WTC11 (cell line): ENCODE data around the gene ZFYVE19. TPM values are rescaled to one million over a fixed set of nuclear protein-coding genes. Genes with fewer than 3 reads are reported as not detected.

Experiments used
- ATAC-seq: fragments of 200-7000 bp; cut with Tn5 transposase; 2 replicates; pipeline ENCODE4 v1.10.0; 2021; ENCODE audit warnings: mild to moderate bottlenecking, moderate library complexity
- CTCF ChIA-PET: fragments of 300-600 bp; sonication (Branson Sonifier 250); formaldehyde crosslinking; loops from one replicate; lab custom pipeline; 2021; ENCODE audit warnings: antibody characterized with exemption; lab: Charles Lee
- POLR2A ChIA-PET: fragments of 350-600 bp; sonication (Branson Sonifier 250); formaldehyde crosslinking; loops from one replicate; lab custom pipeline; 2021; ENCODE audit warnings: antibody characterized with exemption; lab: Charles Lee
- DNase-seq: peaks from one replicate; pipeline ENCODE4 v3.0.0; 2021; ENCODE audit warnings: low spot score
- H3K27ac Mint-ChIP-seq: 2 replicates; pipeline ENCODE4 v1.8.0; 2021; ENCODE audit warnings: mixed read lengths
- H3K27me3 Mint-ChIP-seq: 2 replicates; pipeline ENCODE4 v1.8.0; 2021; ENCODE audit warnings: low read depth, mild to moderate bottlenecking, moderate library complexity, mixed read lengths
- H3K36me3 Mint-ChIP-seq: 2 replicates; pipeline ENCODE4 v1.8.0; 2021; ENCODE audit warnings: mixed read lengths
- H3K4me1 Mint-ChIP-seq: 2 replicates; pipeline ENCODE4 v1.8.0; 2022; ENCODE audit warnings: mixed read lengths
- H3K4me3 Mint-ChIP-seq: 2 replicates; pipeline ENCODE4 v1.8.0; 2021; ENCODE audit warnings: mild to moderate bottlenecking, moderate library complexity, mixed read lengths
- H3K9me3 Mint-ChIP-seq: 2 replicates; pipeline ENCODE4 v1.8.0; 2021; ENCODE audit warnings: mixed read lengths
- E2F1 ChIP-seq: sonication (generic); formaldehyde crosslinking; IDR thresholded peaks from 2 replicates; pipeline ENCODE4 v1.8.0; 2022; ENCODE audit warnings: mild to moderate bottlenecking, missing genetic modification reagents
- ESRRA ChIP-seq: sonication (generic); formaldehyde crosslinking; IDR thresholded peaks from 2 replicates; pipeline ENCODE4 v1.8.1; 2022; ENCODE audit warnings: mild to moderate bottlenecking, missing genetic modification reagents, borderline replicate concordance
- FOXJ3 ChIP-seq: sonication (generic); formaldehyde crosslinking; IDR thresholded peaks from 2 replicates; pipeline ENCODE4 v1.9.0; 2021; ENCODE audit warnings: missing genetic modification reagents, mild to moderate bottlenecking, borderline replicate concordance
- FOXP1 ChIP-seq: sonication (generic); formaldehyde crosslinking; IDR thresholded peaks from 2 replicates; pipeline ENCODE4 v1.8.0; 2022; ENCODE audit warnings: missing genetic modification reagents, mild to moderate bottlenecking, moderate library complexity, borderline replicate concordance
- GABPB1 ChIP-seq: sonication (generic); formaldehyde crosslinking; IDR thresholded peaks from 2 replicates; pipeline ENCODE4 v1.8.1; 2023; ENCODE audit warnings: mild to moderate bottlenecking, missing genetic modification reagents
- MAX ChIP-seq: sonication (generic); formaldehyde crosslinking; IDR thresholded peaks from 2 replicates; pipeline ENCODE4 v1.8.0; 2022; ENCODE audit warnings: mild to moderate bottlenecking, missing genetic modification reagents
- MLX ChIP-seq: sonication (generic); formaldehyde crosslinking; IDR thresholded peaks from 2 replicates; pipeline ENCODE4 v1.8.1; 2023; ENCODE audit warnings: mild to moderate bottlenecking, missing genetic modification reagents, moderate library complexity
- RORB ChIP-seq: fragments of 250-450 bp; sonication (Bioruptor Pico); IDR thresholded peaks from 2 replicates; pipeline ENCODE4 v1.9.0; 2021; ENCODE audit warnings: mild to moderate bottlenecking
- TEAD4 ChIP-seq: sonication (generic); formaldehyde crosslinking; IDR thresholded peaks from 2 replicates; pipeline ENCODE4 v1.8.0; 2022; ENCODE audit warnings: mild to moderate bottlenecking, missing genetic modification reagents
- ZNF219 ChIP-seq: sonication (generic); formaldehyde crosslinking; IDR thresholded peaks from 2 replicates; pipeline ENCODE4 v1.8.0; 2023; ENCODE audit warnings: missing genetic modification reagents, mild to moderate bottlenecking, borderline replicate concordance
- ZNF232 ChIP-seq: sonication (generic); formaldehyde crosslinking; IDR thresholded peaks from 2 replicates; pipeline ENCODE4 v1.8.0; 2022; ENCODE audit warnings: mild to moderate bottlenecking, missing genetic modification reagents
- ZNF263 ChIP-seq: sonication (generic); formaldehyde crosslinking; IDR thresholded peaks from 2 replicates; pipeline ENCODE4 v1.8.1; 2022; ENCODE audit warnings: low read depth, mild to moderate bottlenecking, moderate library complexity, missing genetic modification reagents
- ZNF317 ChIP-seq: sonication (generic); formaldehyde crosslinking; IDR thresholded peaks from 2 replicates; pipeline ENCODE4 v1.8.1; 2023; ENCODE audit warnings: low read depth, mild to moderate bottlenecking, moderate library complexity, missing genetic modification reagents, borderline replicate concordance
- total RNA-seq: library from RNA; stranded (reverse); gene quantifications from 3 replicates; pipeline ENCODE4 v1.2.3, GENCODE V29; 2021
- TF ChIP-seq, protein P1 (sequence below): sonication (generic); formaldehyde crosslinking; IDR thresholded peaks from 2 replicates; pipeline ENCODE4 v1.8.0; 2023; ENCODE audit warnings: missing genetic modification reagents
- TF ChIP-seq, protein P2 (sequence below): sonication (generic); formaldehyde crosslinking; conservative IDR thresholded peaks from 2 replicates; pipeline ENCODE4 v1.8.1; 2022; ENCODE audit warnings: mild to moderate bottlenecking, missing genetic modification reagents
- TF ChIP-seq, protein P3 (sequence below): sonication (generic); formaldehyde crosslinking; IDR thresholded peaks from 2 replicates; pipeline ENCODE4 v1.8.1; 2022; ENCODE audit warnings: mild to moderate bottlenecking, missing genetic modification reagents, moderate library complexity, borderline replicate concordance
- TF ChIP-seq, protein P4 (sequence below): sonication (generic); formaldehyde crosslinking; IDR thresholded peaks from 2 replicates; pipeline ENCODE4 v1.8.1; 2022; ENCODE audit warnings: missing genetic modification reagents, borderline replicate concordance
- TF ChIP-seq, protein P5 (sequence below): sonication (generic); formaldehyde crosslinking; IDR thresholded peaks from 2 replicates; pipeline ENCODE4 v1.8.1; 2023; ENCODE audit warnings: mild to moderate bottlenecking, missing genetic modification reagents, moderate library complexity

Gene ZFYVE19
- total RNA-seq, 1 experiment from 2014 or later: 18.9 TPM

GRCh38 chr15:40821195-40821594 lies 14.3 kb downstream of the ZFYVE19 start:
- no peaks in the 10 kb centered on the region for H3K36me3 Mint-ChIP-seq
- TF ChIP-seq MAX: no peak
- TF ChIP-seq ESRRA (CRISPR knock-in tag): no peak
- no peak for TF ChIP-seq ZNF232 (CRISPR knock-in tag)
- TF ChIP-seq, protein P1, sequence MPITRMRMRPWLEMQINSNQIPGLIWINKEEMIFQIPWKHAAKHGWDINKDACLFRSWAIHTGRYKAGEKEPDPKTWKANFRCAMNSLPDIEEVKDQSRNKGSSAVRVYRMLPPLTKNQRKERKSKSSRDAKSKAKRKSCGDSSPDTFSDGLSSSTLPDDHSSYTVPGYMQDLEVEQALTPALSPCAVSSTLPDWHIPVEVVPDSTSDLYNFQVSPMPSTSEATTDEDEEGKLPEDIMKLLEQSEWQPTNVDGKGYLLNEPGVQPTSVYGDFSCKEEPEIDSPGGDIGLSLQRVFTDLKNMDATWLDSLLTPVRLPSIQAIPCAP (CRISPR knock-in tag): no peak
- no peak for TF ChIP-seq E2F1 (CRISPR knock-in tag)
- no peak for TF ChIP-seq MLX (CRISPR knock-in tag)
- H3K27me3 Mint-ChIP-seq: no peaks in the 10 kb centered on the region; the same call in 1 of the 2 replicates
- ATAC-seq: no peak
- no peak for DNase-seq
- ChIA-PET POLR2A (no interaction called here), CTCF (no interaction called here)
- no peak overlapping the region for H3K27ac Mint-ChIP-seq
- H3K4me3 Mint-ChIP-seq: no peak overlapping the region
- no peaks in the 10 kb centered on the region for H3K9me3 Mint-ChIP-seq
- no peaks in the 10 kb centered on the region for H3K4me1 Mint-ChIP-seq

DNA sequence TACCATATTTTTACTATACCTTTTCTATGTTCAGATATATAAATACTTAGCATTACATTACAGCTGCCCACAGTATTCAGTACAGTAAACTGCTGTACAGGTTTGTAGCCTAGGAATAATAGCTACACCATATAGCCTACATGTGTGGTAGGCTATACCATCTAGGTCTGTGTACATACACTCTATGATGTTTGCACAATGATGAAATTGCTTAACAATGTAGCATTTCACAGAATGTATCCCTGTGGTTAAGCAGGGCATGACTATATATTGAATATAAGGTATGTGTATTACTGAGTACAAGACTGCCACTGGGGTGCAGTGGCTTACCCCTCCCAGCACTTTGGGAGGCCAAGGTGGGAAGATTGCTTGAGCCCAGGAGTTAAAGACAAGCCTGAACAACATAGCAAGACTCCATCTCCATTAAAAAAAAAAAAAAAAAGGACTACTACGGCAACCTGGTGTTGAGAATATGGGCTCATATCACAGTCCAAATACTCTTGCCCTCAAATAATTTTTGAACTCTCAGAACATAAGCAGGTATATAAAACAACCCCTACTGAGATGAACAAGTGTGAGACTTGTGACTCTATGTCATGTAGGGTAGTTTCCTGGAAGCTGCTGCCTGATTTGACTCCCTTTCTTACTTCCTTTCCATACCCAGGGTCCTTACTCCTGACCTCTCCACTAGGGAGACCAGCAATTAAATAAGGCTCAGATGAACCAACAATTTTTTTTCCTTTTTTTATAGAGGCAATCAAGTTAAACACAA lies 16.9 kb downstream of the ZFYVE19 start:
- H3K27ac Mint-ChIP-seq: no peak overlapping the region
- ATAC-seq (no peak), DNase-seq (no peak)
- H3K27me3 Mint-ChIP-seq: no peaks in the 10 kb centered on the region
- H3K9me3 Mint-ChIP-seq: no peaks in the 10 kb centered on the region
- H3K4me1 Mint-ChIP-seq: no peaks in the 10 kb centered on the region
- no peak overlapping the region for H3K4me3 Mint-ChIP-seq
- H3K36me3 Mint-ChIP-seq: no peaks in the 10 kb centered on the region
- TF ChIP-seq ZNF263 (CRISPR knock-in tag) (no peak), GABPB1 (CRISPR knock-in tag) (peak; percentile 59; the same call in 1 of the 2 replicates), ZNF219 (CRISPR knock-in tag) (no peak), FOXP1 (CRISPR knock-in tag) (no peak)
- TF ChIP-seq, protein P2, sequence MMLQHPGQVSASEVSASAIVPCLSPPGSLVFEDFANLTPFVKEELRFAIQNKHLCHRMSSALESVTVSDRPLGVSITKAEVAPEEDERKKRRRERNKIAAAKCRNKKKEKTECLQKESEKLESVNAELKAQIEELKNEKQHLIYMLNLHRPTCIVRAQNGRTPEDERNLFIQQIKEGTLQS: no peak
- TF ChIP-seq, protein P3, sequence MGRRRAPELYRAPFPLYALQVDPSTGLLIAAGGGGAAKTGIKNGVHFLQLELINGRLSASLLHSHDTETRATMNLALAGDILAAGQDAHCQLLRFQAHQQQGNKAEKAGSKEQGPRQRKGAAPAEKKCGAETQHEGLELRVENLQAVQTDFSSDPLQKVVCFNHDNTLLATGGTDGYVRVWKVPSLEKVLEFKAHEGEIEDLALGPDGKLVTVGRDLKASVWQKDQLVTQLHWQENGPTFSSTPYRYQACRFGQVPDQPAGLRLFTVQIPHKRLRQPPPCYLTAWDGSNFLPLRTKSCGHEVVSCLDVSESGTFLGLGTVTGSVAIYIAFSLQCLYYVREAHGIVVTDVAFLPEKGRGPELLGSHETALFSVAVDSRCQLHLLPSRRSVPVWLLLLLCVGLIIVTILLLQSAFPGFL (CRISPR knock-in tag): no peak
- ChIA-PET CTCF (interaction anchor here (0.6 to 2.7 kb wide), 4 partner anchors 34 to 364 kb away, joined by 3 to 8 read pairs (median 3); no protein-coding TSS in a partner anchor), POLR2A (interaction anchor here (0.6 kb wide), 1 partner anchor 9 kb away, joined by 3 read pairs; no protein-coding TSS in a partner anchor)

DNA sequence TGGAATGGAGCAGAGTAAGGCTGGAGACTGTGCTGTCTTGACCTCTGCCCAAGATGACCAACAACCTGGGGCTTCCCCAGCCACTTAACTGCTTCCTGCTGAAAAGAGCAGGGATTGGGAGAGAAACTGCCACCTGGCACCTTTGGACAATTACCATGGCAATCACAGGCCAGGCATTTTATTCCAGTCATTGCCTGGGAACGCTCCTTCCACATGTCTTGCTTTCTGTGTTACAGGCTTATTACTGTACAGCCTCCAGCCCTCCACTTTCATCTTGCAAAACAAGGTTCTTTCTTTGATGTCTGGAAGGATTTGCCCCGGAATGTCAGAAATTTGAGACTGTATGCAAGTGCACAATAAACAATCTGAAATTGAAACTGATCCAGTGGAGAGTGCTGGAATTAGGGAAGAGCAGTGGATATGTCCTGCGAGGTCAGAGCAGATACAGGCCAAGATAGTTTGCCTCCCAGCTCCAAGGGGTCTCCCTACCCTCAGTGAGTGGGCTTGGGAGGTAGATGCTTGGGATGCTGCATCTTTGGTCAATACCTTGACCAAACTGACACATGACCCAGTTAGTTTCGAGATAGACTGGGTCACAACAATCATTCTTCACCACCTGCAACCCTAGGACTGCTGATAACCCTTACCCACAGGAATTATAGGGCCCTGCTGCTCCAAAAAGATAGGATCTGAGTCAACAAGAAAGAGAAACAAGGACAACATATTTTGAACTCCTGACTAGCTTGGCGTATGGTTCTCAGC lies 19.0 kb downstream of the ZFYVE19 start:
- ChIA-PET CTCF (interaction anchor here (2.7 kb wide), 1 partner anchor 32 kb away, joined by 8 read pairs; no protein-coding TSS in a partner anchor), POLR2A (interaction anchor here (0.7 kb wide), 1 partner anchor 157 kb away, joined by 3 read pairs; no protein-coding TSS in a partner anchor)
- H3K27ac Mint-ChIP-seq: no peak overlapping the region
- no peak overlapping the region for H3K4me3 Mint-ChIP-seq
- ATAC-seq: no peak
- no peaks in the 10 kb centered on the region for H3K36me3 Mint-ChIP-seq
- H3K9me3 Mint-ChIP-seq: no peaks in the 10 kb centered on the region
- no peaks in the 10 kb centered on the region for H3K27me3 Mint-ChIP-seq
- peaks cover 6% of the 10 kb centered on the region for H3K4me1 Mint-ChIP-seq
- no peak for DNase-seq
- TF ChIP-seq MLX (CRISPR knock-in tag): no peak
- TF ChIP-seq, protein P4, sequence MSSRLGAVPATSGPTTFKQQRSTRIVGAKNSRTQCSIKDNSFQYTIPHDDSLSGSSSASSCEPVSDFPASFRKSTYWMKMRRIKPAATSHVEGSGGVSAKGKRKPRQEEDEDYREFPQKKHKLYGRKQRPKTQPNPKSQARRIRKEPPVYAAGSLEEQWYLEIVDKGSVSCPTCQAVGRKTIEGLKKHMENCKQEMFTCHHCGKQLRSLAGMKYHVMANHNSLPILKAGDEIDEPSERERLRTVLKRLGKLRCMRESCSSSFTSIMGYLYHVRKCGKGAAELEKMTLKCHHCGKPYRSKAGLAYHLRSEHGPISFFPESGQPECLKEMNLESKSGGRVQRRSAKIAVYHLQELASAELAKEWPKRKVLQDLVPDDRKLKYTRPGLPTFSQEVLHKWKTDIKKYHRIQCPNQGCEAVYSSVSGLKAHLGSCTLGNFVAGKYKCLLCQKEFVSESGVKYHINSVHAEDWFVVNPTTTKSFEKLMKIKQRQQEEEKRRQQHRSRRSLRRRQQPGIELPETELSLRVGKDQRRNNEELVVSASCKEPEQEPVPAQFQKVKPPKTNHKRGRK (CRISPR knock-in tag): no peak
- TF ChIP-seq, protein P2: no peak
- no peak for TF ChIP-seq ZNF317 (CRISPR knock-in tag)
- no peak for TF ChIP-seq RORB (CRISPR knock-in tag)
- TF ChIP-seq TEAD4 (CRISPR knock-in tag): no peak
- TF ChIP-seq FOXJ3: no peak
- TF ChIP-seq, protein P5, sequence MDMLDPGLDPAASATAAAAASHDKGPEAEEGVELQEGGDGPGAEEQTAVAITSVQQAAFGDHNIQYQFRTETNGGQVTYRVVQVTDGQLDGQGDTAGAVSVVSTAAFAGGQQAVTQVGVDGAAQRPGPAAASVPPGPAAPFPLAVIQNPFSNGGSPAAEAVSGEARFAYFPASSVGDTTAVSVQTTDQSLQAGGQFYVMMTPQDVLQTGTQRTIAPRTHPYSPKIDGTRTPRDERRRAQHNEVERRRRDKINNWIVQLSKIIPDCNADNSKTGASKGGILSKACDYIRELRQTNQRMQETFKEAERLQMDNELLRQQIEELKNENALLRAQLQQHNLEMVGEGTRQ (CRISPR knock-in tag): no peak
- TF ChIP-seq, protein P3 (CRISPR knock-in tag): no peak
